HCEC 1CT (cell line): ENCODE data around the gene SPOUT1.

ENCODE experiments used
- DNase-seq: peaks from one replicate; pipeline ENCODE4 v3.0.0-alpha.2; 2017

SPOUT1 gene

GRCh38 chr9:128835246-128836210 lies 5.9 kb upstream of the SPOUT1 start:
- no peak for DNase-seq

GRCh38 chr9:128833696-128834095 lies 4.1 kb upstream of the SPOUT1 start:
- no peak for DNase-seq

GRCh38 chr9:128828719-128829452 lies 708 bp downstream of the SPOUT1 start:
- DNase-seq: no peak

- DNase-seq: no peak
These were observed 1.3 kb downstream of the SPOUT1 start for GRCh38 chr9:128828267-128828666.

GRCh38 chr9:128825923-128826700 lies 3.5 kb downstream of the SPOUT1 start:
- no peak for DNase-seq

- no peak for DNase-seq
These were observed 4.7 kb downstream of the SPOUT1 start for GRCh38 chr9:128824911-128825310.

GRCh38 chr9:128823903-128824406 lies 5.6 kb downstream of the SPOUT1 start:
- no peak for DNase-seq

- no peak for DNase-seq
These were observed 6.2 kb downstream of the SPOUT1 start for GRCh38 chr9:128823362-128823902.

- DNase-seq: no peak
These were observed 7.1 kb downstream of the SPOUT1 start for GRCh38 chr9:128822407-128823042.

- DNase-seq: no peak
These were observed 7.8 kb downstream of the SPOUT1 start for GRCh38 chr9:128821584-128822406.

GRCh38 chr9:128820665-128821583 lies 8.7 kb downstream of the SPOUT1 start:
- no peak for DNase-seq

GRCh38 chr9:128819716-128820664 lies 9.6 kb downstream of the SPOUT1 start:
- DNase-seq: peak; percentile 66

- DNase-seq: no peak
These were observed 10.5 kb downstream of the SPOUT1 start for GRCh38 chr9:128818839-128819715.

- DNase-seq: peak; percentile 93
These were observed 11.3 kb downstream of the SPOUT1 start, which contains the start of gene ENDOG for GRCh38 chr9:128818099-128818838. Gene ENDOG (plus strand): TSS chr9:128818500. CDS start chr9:128818685, 185 bp downstream.

GRCh38 chr9:128810873-128811272 lies 18.7 kb downstream of the SPOUT1 start:
- no peak for DNase-seq

GRCh38 chr9:128809831-128810230 lies 19.8 kb downstream of the SPOUT1 start:
- DNase-seq: no peak
